Measurements from ENCODE around the gene MSMP.

GRCh38 chr9:35738924-35739323, 15.2 kb downstream of the MSMP start:
- no peak for TF ChIP-seq CTCF (IDR thresholded peaks at IDR 0.05; ENCODE audit: extremely low read depth in 1 of 2, insufficient read depth in 1 of 2, low read depth in 1 of 2, low read length in 2 of 2)
- no peak for TF ChIP-seq JUN (IDR thresholded peaks at IDR 0.05; ENCODE audit: borderline replicate concordance, insufficient read depth, insufficient read length, low read depth)
- no peak for TF ChIP-seq EZH2 (IDR thresholded peaks at IDR 0.05; ENCODE audit: borderline replicate concordance, low read depth, low read length, severe bottlenecking)
